GM21423 (cell line): ENCODE measurements around the gene WNT3A.
"Not testable (repeated sequence)": the region's sequence is repeated elsewhere in the genome, so short reads cannot be mapped to it uniquely, and the experiment has no call there.

Experiments used
- ATAC-seq: cut with Tn5 transposase; IDR thresholded peaks from one replicate; pipeline ENCODE4 v1.9.1; 2021; ENCODE audit warnings: mild to moderate bottlenecking, moderate library complexity; ENCODE audit not compliant: unreplicated experiment

Gene WNT3A, protein sequence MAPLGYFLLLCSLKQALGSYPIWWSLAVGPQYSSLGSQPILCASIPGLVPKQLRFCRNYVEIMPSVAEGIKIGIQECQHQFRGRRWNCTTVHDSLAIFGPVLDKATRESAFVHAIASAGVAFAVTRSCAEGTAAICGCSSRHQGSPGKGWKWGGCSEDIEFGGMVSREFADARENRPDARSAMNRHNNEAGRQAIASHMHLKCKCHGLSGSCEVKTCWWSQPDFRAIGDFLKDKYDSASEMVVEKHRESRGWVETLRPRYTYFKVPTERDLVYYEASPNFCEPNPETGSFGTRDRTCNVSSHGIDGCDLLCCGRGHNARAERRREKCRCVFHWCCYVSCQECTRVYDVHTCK

DNA sequence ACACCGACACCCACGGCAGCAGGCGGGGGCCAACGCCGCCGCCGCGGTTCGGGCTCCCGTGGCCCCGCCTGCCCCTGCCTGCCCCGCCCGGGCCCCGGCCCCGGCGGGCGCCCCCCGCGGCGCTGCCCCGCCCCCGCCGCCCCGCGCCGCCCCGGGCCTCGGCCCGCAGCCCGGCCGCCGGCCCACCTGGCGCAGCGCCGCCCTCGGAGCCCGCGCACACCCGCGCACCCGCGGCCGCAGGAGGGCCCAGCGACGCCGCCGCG lies at the start of gene WNT3A:
Gene WNT3A (plus strand): TSS at position 213 of the 263 bp plus-strand sequence. CDS start 131 bp downstream, outside the sequence.
- no peak for ATAC-seq

DNA sequence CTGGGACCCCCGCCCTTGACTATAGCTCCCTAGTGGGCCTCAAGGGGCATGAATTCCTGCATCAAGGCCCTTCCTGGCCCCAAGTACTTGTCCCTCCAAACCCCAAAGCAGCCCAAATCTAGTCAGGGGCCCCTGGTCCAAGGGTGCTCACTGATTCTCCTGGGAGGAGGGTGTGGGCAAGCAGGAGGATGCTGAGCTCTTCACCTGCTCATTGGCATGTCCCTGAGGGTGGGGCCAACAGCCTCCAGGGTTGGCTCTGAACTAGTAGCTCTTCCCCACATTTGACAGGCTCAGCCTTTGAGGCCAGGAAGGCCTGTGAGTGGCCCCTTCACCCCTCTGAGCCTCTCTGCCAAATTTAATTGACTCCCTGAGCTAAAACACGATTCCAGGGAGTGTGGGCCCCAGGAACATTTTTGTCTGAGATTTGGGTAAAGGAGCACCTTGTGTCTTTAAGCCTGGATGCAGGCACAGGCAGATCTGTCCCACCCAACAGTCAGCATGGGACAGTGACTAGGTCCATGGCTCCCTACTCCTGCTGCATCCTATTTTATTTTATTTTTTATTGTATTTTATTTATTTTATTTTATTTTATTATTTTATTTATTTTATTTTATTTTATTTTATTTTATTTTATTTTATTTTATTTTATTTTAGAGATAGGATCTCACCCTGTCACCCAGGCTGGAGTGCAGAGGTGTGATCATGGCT lies 48.0 kb upstream of the WNT3A start:
- ATAC-seq = no peak

DNA sequence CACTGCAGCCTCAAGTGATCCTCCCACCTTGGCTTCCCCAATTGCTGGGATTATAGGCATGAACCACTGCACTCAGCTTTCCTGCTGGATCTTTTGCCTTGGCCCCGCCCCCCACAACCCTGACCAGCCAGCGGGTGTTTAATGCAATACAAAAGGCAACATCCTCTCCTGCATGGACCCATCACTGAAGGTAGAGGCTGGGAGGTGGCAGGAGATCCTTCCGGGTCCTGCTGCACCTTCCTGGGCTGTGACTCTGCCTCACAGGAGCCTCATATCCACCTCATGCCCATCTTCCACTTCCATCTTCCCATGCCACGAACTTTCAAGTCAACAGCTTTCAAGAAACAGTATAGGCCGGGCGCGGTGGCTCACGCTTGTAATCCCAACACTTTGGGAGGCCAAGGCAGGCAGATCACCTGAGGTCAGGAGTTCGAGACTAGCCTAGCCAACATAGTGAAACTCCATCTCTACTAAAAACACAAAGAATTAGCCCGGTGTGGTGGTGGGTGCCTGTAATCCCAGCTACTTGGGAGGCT lies 47.4 kb upstream of the WNT3A start:
- no peak for ATAC-seq

DNA sequence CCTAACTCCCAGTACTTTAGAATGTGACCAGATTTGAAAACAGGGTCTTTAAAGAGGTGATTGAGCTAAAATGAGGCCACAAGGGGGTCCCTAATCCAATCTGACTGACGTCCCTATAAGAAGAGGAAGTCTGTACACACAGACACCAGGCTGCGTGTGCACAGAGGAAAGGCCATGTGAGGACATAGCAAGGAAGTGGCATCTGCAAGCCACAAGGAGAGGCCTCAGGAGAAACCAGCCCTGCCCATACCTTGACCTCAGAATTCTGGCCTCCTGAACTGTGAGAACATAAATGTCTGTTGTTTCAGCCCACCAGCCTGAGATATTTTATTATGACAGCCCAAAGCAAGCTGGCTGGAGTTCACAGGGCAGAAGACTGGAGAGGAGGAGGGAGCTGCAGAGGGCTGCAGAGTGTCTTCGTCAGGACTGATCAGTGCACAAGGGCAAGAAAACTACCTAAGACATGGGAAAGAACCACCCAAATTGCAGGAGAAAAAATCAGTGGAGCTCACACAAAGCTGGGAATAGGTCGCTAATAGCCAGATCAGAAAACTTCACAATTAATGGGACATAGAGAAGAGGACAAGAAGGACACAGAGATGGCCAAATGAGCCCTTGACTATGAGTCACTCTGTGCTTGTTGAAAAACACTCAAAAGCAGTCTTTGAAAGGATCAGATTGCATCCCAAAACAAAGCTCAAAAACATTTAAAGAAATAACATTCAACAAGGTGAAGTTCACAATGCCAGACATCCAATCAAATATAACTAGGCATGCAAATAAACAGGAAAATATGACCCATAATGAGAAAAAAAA lies 44.9 kb upstream of the WNT3A start:
- no peak for ATAC-seq

DNA sequence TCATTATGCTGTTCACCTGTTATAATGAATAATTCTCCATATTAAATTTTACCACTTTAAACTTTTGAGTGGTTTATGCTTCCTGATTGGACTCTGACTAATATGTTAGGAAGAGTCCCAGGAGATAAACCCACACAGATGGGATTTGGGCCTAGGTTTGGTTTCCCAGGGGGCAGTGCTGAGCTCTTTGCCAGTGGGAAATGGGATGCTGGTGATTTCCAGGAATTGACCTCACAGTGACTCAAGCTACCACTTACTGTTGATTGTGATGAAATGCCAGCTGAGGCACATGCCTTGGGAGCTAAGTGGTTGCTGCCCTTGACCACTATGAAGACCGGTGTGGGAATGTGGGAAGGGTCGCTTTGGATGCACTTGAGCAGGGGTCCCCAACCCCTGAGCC lies 40.1 kb upstream of the WNT3A start:
- not testable (repeated sequence) for ATAC-seq

DNA sequence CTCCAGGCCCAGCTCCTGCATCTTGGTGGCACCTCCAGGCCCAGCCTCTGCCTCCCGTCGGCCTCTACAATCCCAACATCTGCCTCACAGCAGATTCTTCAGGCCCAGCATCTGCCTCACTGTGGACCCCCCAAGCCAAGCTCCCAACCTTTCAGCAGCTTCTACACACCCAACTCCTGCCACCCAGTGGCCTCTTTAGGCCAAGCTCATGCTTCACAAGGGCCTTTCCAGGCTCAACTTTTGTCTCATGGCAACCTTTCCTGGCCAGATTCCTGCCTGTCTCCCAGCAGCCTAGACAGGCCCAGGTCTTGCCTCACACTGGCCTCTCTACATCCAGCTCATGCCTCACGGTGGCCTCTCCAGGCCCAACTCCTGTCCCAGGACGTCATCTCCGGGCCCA lies 39.0 kb upstream of the WNT3A start:
- ATAC-seq = not testable (repeated sequence)

DNA sequence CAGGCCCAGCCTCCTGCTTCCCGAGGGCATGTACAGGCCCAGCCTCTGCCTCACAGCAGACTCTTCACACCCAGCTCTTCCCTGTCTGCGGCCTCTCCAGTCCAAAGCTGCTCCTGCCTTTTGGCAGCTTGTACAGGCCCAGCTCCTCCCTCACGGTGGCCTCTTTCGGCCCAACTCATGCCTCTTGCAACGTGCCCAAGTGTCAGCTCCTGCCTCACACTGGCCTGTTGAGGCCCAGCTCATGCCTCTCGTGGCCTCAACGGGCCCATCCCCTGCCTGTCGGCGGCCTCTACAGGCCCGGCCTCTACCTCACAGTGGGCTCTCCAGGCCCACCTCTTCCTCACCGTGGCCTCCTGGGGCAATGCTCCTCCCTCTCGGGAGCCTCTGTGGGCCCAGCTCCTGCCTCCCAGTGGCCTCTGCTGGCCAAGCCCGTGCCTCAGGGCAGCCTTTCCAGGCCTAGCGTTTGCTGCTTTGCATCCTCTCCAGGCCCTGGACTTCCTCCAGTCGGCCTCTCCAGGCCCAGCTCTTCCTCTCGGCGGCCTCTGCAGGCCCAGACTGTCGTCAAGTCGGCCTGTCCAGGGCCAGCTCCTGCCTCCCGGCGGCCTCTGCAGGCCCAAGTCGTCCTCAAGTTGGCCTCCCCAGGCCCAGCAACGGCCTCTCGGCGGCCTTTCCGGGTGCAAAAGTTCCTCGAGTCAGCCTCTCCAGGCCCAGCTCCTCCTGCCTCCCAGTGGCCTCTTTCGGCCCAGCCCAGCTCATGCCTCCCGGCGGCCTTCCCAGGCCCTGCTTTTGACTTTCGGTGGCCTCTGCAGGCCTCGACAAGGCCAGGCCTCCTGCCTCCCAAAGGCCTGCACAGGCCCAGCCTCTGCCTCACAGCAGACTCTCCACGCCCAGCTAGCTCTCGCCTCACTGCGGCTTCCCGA lies 36.5 kb upstream of the WNT3A start:
- ATAC-seq = not testable (repeated sequence)

DNA sequence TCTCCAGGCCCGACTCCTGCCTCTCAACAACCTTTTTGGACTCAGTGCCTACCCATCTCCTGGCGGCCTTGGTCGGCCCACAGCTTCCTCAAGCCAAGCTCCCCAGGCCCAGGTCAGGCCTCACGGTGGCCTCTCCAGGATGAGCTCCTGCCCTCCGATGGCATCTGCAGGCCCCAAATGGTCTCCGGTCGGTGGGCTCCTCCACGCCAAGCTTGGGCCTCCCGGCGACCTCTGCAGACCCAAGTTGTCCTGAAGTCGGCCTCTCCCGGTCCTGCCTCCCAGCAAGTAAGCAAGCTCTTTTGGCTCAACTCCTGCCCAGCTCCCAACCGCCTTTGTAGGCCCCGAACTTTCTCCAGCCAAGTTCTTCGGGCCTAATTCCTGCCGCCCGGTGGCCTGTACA lies 35.6 kb upstream of the WNT3A start:
- not testable (repeated sequence) for ATAC-seq

DNA sequence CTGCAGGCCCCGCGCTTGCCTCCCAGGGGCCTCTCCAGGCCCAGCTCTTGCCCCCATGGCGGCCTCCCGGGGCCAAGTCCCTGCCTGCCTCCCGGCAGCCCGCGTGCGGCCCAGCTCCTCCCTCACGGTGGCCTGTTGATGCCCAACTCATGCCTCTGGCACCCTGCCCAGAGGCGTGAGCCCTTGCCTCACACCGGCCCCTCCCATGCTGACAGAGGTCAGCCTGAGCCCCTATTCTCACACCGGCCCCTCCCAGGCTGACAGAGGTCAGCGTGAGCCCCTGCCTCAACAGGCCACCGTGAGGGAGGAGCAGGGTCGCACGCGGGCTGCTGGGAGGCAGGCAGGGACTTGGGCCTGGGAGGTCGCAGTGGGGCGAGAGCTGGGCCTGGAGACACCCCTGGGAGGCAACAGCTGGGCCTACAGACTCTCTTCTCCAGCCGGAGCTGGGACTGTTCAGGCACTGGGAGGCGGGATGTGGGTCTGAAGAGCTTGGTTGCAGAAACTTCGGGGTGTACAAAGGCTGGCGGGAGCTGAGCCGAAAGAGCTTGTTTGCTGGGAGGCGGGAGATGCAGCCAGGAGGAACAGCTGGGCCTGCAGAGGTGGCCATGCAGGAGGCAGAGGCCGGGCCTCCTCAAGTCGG lies 35.0 kb upstream of the WNT3A start:
- ATAC-seq = not testable (repeated sequence)

DNA sequence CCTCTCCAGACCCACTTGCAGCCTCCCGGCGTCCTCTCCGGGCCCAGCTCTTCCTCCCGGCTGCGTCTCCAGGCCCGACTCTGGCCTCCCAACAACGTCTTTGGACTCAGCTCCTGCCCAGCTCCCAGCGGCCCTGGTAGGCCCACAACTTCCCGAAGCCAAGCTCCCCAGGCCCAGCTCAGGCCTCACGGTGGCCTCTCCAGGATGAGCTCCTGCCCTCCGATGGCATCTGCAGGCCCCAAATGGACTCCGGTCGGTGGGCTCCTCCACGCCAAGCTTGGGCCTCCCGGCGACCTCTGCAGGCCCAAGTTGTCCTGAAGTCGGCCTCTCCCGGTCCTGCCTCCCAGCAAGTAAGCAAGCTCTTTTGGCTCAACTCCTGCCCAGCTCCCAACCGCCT lies 34.5 kb upstream of the WNT3A start:
- ATAC-seq = not testable (repeated sequence)

DNA sequence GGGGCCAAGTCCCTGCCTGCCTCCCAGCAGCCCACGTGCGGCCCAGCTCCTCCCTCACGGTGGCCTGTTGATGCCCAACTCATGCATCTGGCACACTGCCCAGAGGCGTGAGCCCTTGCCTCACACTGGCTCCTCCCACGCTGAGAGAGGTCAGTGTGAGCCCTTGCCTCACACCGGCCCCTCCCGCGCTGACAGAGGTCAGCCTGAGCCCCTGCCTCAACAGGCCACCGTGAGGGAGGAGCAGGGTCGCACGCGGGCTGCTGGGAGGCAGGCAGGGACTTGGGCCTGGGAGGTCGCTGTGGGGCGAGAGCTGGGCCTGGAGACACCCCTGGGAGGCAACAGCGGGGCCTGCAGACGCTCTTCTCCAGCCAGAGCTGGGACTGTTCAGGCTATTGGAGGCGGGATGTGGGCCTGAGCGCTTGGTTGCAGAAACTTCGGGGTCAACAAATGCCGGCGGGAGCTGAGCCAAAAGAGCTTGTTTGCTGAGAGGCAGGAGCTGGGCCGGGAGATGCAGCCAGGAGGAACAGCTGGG lies 33.9 kb upstream of the WNT3A start:
- not testable (repeated sequence) for ATAC-seq

DNA sequence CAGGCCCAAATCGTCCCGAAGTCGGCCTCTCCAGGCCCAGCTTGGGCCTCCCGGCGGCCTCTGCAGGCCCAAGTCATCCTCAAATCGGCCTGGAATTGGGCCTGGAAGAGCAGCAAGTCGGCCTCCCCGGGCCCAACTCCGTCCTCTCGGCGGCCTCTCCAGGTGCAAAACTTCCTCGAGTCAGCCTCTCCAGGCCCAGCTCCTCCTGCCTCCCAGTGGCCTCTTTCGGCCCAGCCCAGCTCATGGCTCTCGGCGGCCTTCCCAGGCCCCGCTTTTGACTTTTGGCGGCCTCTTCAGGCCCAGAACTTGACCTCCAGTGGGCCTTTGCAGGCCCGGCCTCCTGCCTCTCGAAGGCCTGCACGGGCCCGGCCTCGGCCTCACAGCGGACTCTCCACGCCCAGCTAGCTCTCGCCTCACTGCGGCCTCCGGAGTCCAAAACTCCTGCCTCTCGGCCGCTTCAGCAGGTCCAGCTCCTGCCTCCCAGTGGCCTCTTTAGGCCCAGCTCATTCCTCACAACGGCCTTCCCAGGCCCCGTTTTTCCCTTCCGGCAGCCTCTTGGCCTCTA lies 33.0 kb upstream of the WNT3A start:
- not testable (repeated sequence) for ATAC-seq

DNA sequence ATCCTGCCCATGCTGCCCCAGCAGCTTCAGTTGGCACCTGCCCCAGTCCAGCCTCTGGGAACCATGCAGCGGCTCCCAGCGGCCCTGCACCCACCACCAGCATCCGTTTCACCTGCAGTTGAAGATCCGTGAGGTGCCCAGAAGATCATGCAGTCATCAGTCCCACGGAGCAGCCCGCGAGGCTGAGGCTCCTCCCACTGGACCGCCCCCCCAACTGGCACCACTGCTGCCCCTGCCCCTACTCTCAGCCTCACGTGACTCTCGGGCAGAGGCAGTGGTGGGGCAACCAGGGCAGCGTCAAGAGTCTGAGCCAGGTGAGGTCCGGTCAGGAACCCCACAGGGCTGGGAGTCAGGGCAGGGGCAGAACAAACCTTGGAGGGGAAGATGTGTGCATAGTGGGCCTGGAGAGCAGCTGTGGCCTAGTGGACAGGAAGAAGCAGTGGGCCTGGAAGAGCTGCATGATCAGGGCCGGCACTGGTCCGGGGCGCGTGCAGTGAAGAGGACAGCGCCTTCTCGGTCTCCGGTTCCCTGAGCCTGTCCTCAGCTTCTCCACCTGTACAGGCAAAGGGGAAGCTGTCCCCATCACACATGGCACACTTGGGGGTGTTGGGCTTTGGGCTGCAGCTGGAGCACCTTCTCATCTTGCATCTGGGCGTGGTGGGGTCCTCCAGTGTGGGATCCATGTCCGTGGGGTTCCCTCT lies 31.1 kb upstream of the WNT3A start:
- ATAC-seq = not testable (repeated sequence)

DNA sequence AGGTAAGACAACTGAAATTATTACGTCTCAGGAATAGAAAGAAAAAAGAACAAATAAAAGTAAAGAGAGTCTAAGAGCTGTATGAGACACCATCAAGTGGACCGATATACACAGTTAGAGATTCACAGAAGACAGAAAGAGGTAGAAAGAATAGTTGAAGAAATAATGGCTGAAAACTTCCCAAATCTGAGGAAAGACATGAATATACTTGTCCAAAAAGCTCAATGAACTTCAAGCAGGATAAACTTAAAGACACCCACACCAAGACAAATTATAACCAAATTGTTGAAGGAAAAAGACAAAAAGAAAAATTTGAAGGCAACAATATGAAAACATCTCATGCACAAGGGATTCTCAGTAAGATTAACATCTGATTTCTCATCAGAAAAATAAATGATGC lies 19.6 kb upstream of the WNT3A start:
- ATAC-seq = no peak

DNA sequence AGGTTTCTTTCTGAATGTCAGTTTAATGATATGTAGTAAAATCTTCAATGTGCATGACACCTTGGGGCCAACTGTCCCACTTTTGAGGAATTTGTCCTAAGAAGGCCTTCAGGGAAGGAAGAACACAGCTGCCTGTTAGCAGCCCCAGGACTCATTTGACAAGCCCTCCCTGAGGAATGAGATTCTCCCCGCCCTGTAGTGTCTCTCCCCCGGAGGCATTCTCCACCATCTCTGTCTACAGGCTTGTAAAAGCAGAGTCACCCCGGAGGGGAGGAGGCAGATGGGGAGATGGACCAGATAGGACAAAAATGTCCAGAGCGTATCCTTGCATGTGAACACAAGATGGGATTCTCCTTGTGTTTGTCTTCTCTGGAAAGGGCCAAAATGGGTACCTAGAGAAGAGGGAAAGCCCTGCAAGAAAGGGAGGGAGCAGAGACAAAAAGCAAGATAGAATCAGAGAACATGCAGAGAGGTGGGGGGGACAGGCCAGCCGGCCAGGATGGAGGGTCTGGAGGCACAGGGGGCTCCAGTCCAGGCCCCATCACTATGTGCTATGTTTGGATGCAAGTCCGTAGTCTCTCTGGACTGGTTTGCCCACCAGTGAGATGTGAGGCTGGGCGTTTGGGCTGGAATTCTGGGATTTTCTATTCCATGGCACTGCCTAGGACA lies 12.0 kb upstream of the WNT3A start:
- ATAC-seq = no peak

DNA sequence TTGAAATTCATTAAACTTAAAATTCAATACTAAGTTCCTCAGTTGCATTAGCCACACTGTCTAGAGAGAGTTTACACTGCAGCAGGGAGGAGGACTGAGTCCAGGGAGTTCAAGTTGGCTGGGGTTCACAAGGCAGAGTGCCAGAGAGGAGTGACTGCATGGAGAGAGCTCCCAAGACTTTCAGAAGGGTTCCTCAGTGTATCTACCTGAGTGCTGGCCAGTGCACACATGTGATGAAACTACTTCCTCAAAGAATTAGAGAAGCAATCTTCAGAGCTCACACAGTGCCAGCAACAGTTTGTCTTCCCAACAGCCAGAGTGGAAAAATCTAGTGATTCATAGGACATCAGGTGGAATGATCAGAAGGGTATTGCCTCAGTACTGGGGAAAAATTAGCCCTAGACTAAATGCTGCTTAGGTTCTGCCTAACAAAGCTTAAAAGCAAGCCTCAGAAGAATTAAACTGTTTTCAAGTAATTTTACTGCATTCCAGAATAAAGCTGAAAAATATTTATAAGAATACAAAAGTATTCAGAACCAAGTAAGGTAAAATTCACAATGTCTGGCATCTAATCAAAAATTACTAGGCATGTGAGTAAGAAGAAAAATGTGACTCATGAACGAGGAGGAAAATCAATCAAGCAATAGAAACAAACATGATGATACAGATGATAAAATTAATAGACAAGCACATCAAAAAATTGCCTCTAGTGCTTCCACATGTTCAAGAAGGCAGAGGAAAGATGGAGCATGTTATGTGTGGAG lies 10.4 kb upstream of the WNT3A start:
- ATAC-seq = no peak

DNA sequence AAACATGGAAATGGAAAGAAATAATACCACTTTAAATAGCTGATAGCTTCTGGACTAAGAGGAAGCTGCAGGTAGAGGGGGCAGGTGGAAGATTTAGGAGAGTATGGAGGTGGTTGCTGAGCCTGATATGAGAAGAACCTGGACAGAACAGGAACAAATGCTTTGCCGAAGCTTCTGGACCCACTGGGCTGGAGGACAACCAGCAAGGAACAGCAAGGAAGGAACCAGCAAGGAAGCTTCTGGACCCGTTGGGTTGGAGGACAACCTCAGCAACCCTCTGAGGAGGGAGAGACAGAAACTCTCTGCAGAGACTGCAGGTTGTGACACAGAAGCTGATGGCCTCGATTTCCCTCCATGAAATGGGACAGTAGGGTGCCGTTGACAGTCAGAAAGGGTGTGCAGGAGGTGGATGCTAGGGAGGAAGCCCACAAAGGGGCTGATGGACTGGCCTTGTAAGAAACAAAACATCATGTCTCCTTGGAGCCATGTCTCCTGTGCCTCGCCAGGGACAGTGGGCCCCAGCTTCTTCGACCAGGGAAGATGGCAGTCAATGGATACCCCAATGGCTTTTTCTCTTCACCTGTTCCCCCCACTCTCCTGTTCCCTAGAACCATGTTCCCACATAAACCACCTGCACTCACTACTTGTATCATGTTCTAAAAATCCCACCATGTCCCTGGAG lies 8.3 kb upstream of the WNT3A start:
- ATAC-seq = no peak
